Activated CD8-positive, alpha-beta memory T cell treated with anti-CD3 and anti-CD28 coated beads, Interleukin-2, amount 50 U/mL, for 24 hours (primary cell): Measurements from ENCODE around the gene MFSD6.
"Not testable (repeated sequence)": the region's sequence is repeated elsewhere in the genome, so short reads cannot be mapped to it uniquely, and the experiment has no call there.

ENCODE experiments used
- DNase-seq: peaks from one replicate; pipeline ENCODE4 v3.0.0-alpha.2; 2020; ENCODE audit errors: extremely low read depth

MFSD6 gene

GRCh38 chr2:190405995-190406394 lies 2.2 kb upstream of the MFSD6 start:
- no peak for DNase-seq

GRCh38 chr2:190406805-190407204 lies 1.4 kb upstream of the MFSD6 start:
- no peak for DNase-seq

GRCh38 chr2:190407246-190407661 lies 901 bp upstream of the MFSD6 start:
- no peak for DNase-seq

GRCh38 chr2:190408538-190409271 lies 550 bp downstream of the MFSD6 start:
- DNase-seq: no peak

- no peak for DNase-seq
Measured at GRCh38 chr2:190409616-190410015, 1.5 kb downstream of the MFSD6 start.

- no peak for DNase-seq
Measured at GRCh38 chr2:190410166-190410565, 2.0 kb downstream of the MFSD6 start.

- no peak for DNase-seq
Measured at GRCh38 chr2:190412966-190413365, 4.8 kb downstream of the MFSD6 start.

- DNase-seq: no peak
Measured at GRCh38 chr2:190413421-190413820, 5.3 kb downstream of the MFSD6 start.

- DNase-seq: no peak
Measured at GRCh38 chr2:190415251-190415650, 7.1 kb downstream of the MFSD6 start.

- DNase-seq: no peak
Measured at GRCh38 chr2:190415794-190416775, 7.9 kb downstream of the MFSD6 start.

- DNase-seq: no peak
Measured at GRCh38 chr2:190417045-190417842, 9.1 kb downstream of the MFSD6 start.

- DNase-seq: no peak
Measured at GRCh38 chr2:190418727-190419126, 10.6 kb downstream of the MFSD6 start.

- no peak for DNase-seq
Measured at GRCh38 chr2:190420801-190421200, 12.6 kb downstream of the MFSD6 start.

GRCh38 chr2:190425221-190425866 lies 17.2 kb downstream of the MFSD6 start:
- no peak for DNase-seq

GRCh38 chr2:190425883-190426658 lies 17.9 kb downstream of the MFSD6 start:
- DNase-seq: no peak

GRCh38 chr2:190430866-190431265 lies 22.7 kb downstream of the MFSD6 start:
- DNase-seq: not testable (repeated sequence)

GRCh38 chr2:190431907-190432306 lies 23.8 kb downstream of the MFSD6 start:
- no peak for DNase-seq

GRCh38 chr2:190432567-190433231 lies 24.5 kb downstream of the MFSD6 start:
- DNase-seq: no peak

- DNase-seq: no peak
Measured at GRCh38 chr2:190435031-190435670, 27.0 kb downstream of the MFSD6 start.

- no peak for DNase-seq
Measured at GRCh38 chr2:190436557-190436956, 28.4 kb downstream of the MFSD6 start.
